Esophagus squamous epithelium (tissue), 5 donors: ENCODE results near the gene ZDHHC18. TPM values are rescaled to one million over a fixed set of nuclear protein-coding genes. Genes with fewer than 3 reads are reported as not detected.
"Not testable (repeated sequence)": the region's sequence is repeated elsewhere in the genome, so short reads cannot be mapped to it uniquely, and the experiment has no call there.

Source experiments
- DNase-seq: peaks from one replicate; lab custom pipeline; 2025; lab: John Stamatoyannopoulos, UW
- H3K27ac ChIP-seq, 4 donors: fragments of 200-600 bp; sonication (generic); one replicate each; pipeline ENCODE4 v1.5.1; 2016 to 2019; ENCODE audit warnings: mild to moderate bottlenecking in 1 of 4
- H3K27me3 ChIP-seq, 4 donors: fragments of 200-600 bp; sonication (generic); 1 replicate in 3 of 4; 2 replicates in 1 of 4; pipeline versions ENCODE4 v1.5.1 to v1.6.0; 2017 to 2021; ENCODE audit warnings: antibody characterized with exemption in 1 of 4
- H3K36me3 ChIP-seq, 3 donors: fragments of 200-600 bp; sonication (generic); one replicate each; pipeline ENCODE4 v1.5.1; 2016 to 2019
- H3K4me1 ChIP-seq, 3 donors: fragments of 200-600 bp; sonication (generic); one replicate each; pipeline ENCODE4 v1.5.1; 2017 to 2019
- H3K4me3 ChIP-seq, 4 donors: fragments of 200-600 bp; sonication (generic); 1 replicate in 3 of 4; 2 replicates in 1 of 4; pipeline ENCODE4 v1.5.1; 2016 to 2019; ENCODE audit warnings: mild to moderate bottlenecking in 2 of 4, moderate library complexity in 1 of 4
- H3K9me3 ChIP-seq, 3 donors: fragments of 200-600 bp; sonication (generic); one replicate each; pipeline ENCODE4 v1.5.1; 2016 to 2019
- POLR2A ChIP-seq, 4 donors: fragments of 450-650 bp; IDR thresholded peaks; one replicate each; pipeline ENCODE4 v1.6.1; 2017; ENCODE audit warnings: antibody characterized with exemption in 4 of 4, mild to moderate bottlenecking in 4 of 4, moderate library complexity in 3 of 4
- WGBS, 2 donors: methylation state at CpG; one replicate each; pipeline ENCODE4 v1.1.5; 2018; 5-methylcytosine and 5-hydroxymethylcytosine counted together
- intact Hi-C: fragments of 100-400 bp; cut with DNase I; formaldehyde crosslinking; loops from one replicate; pipeline ENCODE4 v1.15.0; 2022
- total RNA-seq, 4 donors: library from RNA; depleted of rRNA; stranded (reverse); fragments of >200 nt; gene quantifications; one replicate each; pipeline ENCODE4 v1.1.0, GENCODE V29; 2016
- TF ChIP-seq, protein P1 (sequence below), 6 experiments: fragments of 450-650 bp in 4 of 6; fragments of 200-600 bp in 2 of 6; sonication (generic) in 2 of 6; IDR thresholded peaks; one replicate each; pipeline ENCODE4 v1.5.1; 2016 to 2019; ENCODE audit warnings: antibody characterized with exemption in 6 of 6, mild to moderate bottlenecking in 4 of 6, moderate library complexity in 4 of 6
- donor health status: DM: yes; HTN: yes; CAD: no.

The ZDHHC18 gene
- total RNA-seq, 4 donors from 2014 or later, result 24.5 to 34.4 (median 29.4) TPM

DNA sequence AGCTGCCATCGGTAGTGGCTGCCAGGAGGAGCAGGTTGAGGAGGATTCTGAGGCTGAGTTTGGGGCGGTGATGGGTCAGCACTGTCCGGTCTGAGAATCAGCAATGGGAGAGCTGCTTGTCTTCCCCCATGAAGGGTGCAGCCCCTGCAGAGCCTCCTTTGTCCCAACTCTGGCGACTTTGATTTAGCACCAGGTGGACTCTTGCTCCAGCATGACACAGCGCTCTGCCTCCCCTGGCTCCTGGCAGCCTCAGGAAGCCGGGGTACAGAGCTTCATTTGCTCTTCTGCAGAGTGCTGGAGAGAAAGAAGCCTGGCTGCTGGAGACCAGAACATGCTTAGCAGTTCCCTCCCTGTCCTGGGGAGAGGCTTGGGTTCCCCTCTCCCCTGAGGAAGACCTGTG lies 13.3 kb downstream of the ZDHHC18 start:
- H3K4me1 ChIP-seq, result peaks cover 0 to 17% (median 0%) of the 10 kb centered on the region in 3 donors
- H3K27ac ChIP-seq, result peak overlapping the region in 1 of 4 donors; percentile 59
- DNase-seq, result no peak
- H3K27me3 ChIP-seq, result no peaks in the 10 kb centered on the region
- intact Hi-C loops, result no loop called here
- peaks cover 6 to 99% (median 24%) of the 10 kb centered on the region in 3 donors for H3K36me3 ChIP-seq
- H3K4me3 ChIP-seq, result no peak overlapping the region
- H3K9me3 ChIP-seq, result no peaks in the 10 kb centered on the region
- TF ChIP-seq, protein P1, sequence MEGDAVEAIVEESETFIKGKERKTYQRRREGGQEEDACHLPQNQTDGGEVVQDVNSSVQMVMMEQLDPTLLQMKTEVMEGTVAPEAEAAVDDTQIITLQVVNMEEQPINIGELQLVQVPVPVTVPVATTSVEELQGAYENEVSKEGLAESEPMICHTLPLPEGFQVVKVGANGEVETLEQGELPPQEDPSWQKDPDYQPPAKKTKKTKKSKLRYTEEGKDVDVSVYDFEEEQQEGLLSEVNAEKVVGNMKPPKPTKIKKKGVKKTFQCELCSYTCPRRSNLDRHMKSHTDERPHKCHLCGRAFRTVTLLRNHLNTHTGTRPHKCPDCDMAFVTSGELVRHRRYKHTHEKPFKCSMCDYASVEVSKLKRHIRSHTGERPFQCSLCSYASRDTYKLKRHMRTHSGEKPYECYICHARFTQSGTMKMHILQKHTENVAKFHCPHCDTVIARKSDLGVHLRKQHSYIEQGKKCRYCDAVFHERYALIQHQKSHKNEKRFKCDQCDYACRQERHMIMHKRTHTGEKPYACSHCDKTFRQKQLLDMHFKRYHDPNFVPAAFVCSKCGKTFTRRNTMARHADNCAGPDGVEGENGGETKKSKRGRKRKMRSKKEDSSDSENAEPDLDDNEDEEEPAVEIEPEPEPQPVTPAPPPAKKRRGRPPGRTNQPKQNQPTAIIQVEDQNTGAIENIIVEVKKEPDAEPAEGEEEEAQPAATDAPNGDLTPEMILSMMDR (IDR thresholded peaks at IDR 0.05), result no peak
- TF ChIP-seq POLR2A (IDR thresholded peaks at IDR 0.05), result no peak
- WGBS, 2 donors, result 84 to 90% methylated on average over 2 to 3 of the region's 6 CpGs

DNA sequence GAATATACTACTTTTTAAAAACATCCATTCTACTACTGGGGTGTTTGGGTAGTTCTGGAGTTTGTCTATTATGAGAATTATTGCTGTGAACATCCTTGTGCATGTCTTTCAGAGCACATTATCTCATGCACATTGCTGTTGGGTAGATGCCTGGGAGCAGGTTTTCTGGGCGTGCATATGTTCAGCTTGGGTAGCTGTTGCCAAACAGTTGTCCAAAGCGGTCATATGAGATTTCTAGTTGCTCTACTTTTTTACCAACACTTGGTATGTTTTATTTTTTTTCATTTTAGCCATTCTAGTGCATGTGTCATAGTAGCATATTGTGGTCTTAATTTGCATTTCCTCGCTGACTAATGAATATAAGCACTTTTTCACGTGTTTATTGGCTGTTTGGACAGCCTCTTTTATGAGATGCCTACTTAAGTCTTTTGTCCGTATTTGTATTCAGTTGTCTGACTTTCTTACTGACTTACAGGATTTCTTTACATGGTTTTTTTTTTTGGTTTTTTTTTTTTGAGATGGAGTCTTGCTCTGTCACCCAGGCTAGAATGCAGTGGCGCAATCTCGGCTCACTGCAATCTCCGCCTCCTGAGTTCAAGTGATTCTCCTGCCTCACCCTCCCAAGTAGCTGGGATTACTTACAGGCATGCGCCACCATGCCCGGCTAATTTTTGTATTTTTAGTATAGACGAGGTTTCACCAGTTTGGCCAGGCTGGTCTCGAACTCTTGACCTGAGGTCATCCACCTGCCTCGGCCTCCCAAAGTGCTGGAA lies 18.1 kb downstream of the ZDHHC18 start:
- Histone ChIP-seq H3K4me1 (peaks cover 11 to 44% (median 15%) of the 10 kb centered on the region in 3 donors), H3K27me3 (no peaks in the 10 kb centered on the region), H3K9me3 (no peaks in the 10 kb centered on the region), H3K36me3 (peaks cover 6 to 86% (median 13%) of the 10 kb centered on the region in 3 donors), H3K4me3 (no peak overlapping the region), H3K27ac (peak overlapping the region; percentile 34 to 75 (median 68))
- no peak for DNase-seq
- 48 to 66% methylated on average over 13 of the region's 13 CpGs for WGBS, 2 donors
- intact Hi-C loops, result no loop called here
- TF ChIP-seq, protein P1 (IDR thresholded peaks at IDR 0.05), result no peak
- no peak for TF ChIP-seq POLR2A (IDR thresholded peaks at IDR 0.05)

DNA sequence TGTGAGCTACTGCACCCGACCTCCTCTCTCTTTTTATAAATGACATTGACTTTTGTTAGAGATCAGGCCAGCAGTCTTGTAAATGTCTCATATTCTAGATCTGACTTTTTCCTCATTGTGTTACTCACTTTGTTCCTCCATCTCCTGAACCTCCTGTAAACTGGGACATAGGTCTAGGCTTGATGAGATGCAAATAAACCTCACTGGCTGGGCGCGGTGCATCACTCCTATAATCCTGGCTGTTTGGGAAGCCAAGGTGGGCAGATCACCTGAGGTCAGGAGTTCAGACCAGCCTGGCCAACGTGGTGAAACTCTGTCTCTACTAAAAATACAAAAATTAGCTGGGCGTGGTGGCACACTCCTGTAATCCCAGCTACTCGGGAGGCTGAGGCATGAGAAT lies 21.3 kb downstream of the ZDHHC18 start:
- Histone ChIP-seq H3K36me3 (peaks cover 29 to 86% (median 35%) of the 10 kb centered on the region in 3 donors), H3K4me1 (peaks cover 11 to 67% (median 32%) of the 10 kb centered on the region in 3 donors), H3K27ac (peak overlapping the region; percentile 89 to 100 (median 98))
- H3K9me3 ChIP-seq, H3K4me3 ChIP-seq, H3K27me3 ChIP-seq, intact Hi-C loops, DNase-seq: not testable (repeated sequence)
- 67 to 77% methylated on average over 5 to 6 of the region's 6 CpGs for WGBS, 2 donors

DNA sequence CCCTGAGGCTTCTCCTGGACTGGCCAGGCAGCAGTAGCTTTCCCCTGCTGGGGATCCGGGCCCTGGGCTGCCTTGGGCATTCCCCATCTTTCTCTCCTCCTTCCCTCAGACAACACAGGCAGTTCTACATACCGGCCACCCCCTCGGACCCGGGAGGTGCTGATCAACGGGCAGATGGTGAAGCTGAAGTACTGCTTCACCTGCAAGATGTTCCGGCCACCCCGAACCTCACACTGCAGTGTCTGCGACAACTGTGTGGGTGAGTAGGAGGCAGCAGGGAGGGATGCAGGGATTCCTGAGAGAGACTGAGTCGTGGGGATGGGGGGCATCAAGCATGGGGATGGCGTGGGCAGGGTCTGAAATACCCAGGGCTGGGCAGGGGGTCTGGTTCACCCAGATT lies 22.0 kb downstream of the ZDHHC18 start:
- Histone ChIP-seq H3K4me1 (peaks cover 11 to 74% (median 38%) of the 10 kb centered on the region in 3 donors), H3K4me3 (no peak overlapping the region), H3K36me3 (peaks cover 31 to 86% (median 40%) of the 10 kb centered on the region in 3 donors), H3K27ac (peak overlapping the region; percentile 89 to 100 (median 98)), H3K27me3 (no peaks in the 10 kb centered on the region), H3K9me3 (no peaks in the 10 kb centered on the region)
- no peak for TF ChIP-seq POLR2A (IDR thresholded peaks at IDR 0.05)
- TF ChIP-seq, protein P1 (IDR thresholded peaks at IDR 0.05), result no peak
- DNase-seq, result no peak
- intact Hi-C loops, result no loop called here
- 67 to 83% methylated on average over 1 to 2 of the region's 10 CpGs for WGBS, 2 donors

DNA sequence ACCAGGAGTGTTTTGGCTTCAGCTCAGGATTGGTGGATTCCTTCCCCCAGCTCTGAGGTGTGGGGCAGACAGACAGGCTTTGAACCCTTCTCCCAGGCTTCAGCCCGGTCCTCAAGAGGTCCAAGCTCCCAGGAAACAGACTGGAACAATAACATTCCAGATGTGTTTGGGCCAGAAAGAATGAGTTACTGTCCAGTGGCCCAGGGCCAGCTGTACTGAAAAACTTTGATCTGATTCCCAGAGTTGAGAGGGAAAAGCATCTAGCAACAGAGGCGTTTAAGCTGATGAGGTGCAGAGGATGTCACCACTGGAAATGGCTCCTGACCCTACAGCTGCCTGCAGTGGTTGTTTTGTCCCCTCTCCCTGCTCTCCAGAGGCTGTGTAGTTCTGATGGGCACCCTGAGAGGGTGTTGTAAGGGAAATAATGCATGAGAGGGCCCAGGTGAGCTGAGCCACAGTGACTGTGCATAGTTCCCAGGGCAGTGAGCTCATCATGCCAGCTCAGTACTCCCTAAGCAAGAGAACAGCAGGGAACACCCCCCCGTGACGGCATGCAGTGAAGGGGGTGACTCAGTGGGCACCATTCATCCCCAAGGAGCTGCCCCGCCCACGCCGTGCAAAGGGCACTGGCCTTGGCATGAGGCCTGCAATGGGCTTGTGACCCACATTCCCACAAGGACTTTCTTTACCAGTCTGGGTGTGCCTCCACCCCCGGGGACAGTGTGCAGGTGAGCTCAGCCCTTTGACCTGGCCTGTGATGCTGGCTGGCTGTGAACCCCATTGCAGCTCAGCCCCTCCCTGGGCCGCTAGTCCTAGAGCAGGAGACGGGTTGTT lies 22.7 kb downstream of the ZDHHC18 start:
- no peak for DNase-seq
- Histone ChIP-seq H3K4me3 (no peak overlapping the region), H3K9me3 (no peaks in the 10 kb centered on the region), H3K27ac (peak overlapping the region; percentile 89 to 100 (median 98)), H3K27me3 (no peaks in the 10 kb centered on the region), H3K36me3 (peaks cover 38 to 86% (median 45%) of the 10 kb centered on the region in 3 donors), H3K4me1 (peaks cover 11 to 75% (median 44%) of the 10 kb centered on the region in 3 donors)
- WGBS, 2 donors, result 31 to 35% methylated on average over 8 of the region's 10 CpGs
- TF ChIP-seq, protein P1 (IDR thresholded peaks at IDR 0.05), result no peak
- TF ChIP-seq POLR2A (IDR thresholded peaks at IDR 0.05), result no peak
- intact Hi-C loops, result no loop called here
